K562 (cell line): ENCODE results near the gene RBM20. TPM values are rescaled to one million over a fixed set of nuclear protein-coding genes. Genes with fewer than 3 reads are reported as not detected.

Experiments
- ADNP ChIP-seq: fragments of 200-800 bp; sonication (Bioruptor generic); IDR thresholded peaks from 2 replicates; pipeline ENCODE4 v1.6.1; 2016; ENCODE audit warnings: missing genetic modification characterization, missing compliant biosample characterization
- ATF7 ChIP-seq: fragments of 450-650 bp; IDR thresholded peaks from 2 replicates; pipeline ENCODE4 v1.7.1; 2014; ENCODE audit warnings: mild to moderate bottlenecking, moderate library complexity
- CTCF ChIP-seq, 3 experiments: IDR thresholded peaks in 2 of 3; conservative IDR thresholded peaks in 1 of 3; 2 replicates each; pipeline ENCODE4 v1.5.1; 2011 to 2012; ENCODE audit warnings: low read length in 3 of 3, mild to moderate bottlenecking in 3 of 3, control low read depth in 2 of 3, improper control_type of control experiment in 1 of 3, inconsistent platforms in 1 of 3, low read depth in 1 of 3, mixed read lengths in 1 of 3, moderate library complexity in 1 of 3; ENCODE audit not compliant: insufficient read depth in 2 of 3
- E2F8 ChIP-seq: fragments of 450-650 bp; IDR thresholded peaks from 2 replicates; pipeline ENCODE4 v1.7.1; 2018; ENCODE audit warnings: mild to moderate bottlenecking, low read depth; ENCODE audit not compliant: partially characterized antibody
- HMBOX1 ChIP-seq: sonication (generic); IDR thresholded peaks from 2 replicates; pipeline ENCODE4 v1.6.1; 2016
- HMGXB4 ChIP-seq: sonication (generic); formaldehyde crosslinking; IDR thresholded peaks from 2 replicates; pipeline ENCODE4 v1.8.1; 2023; ENCODE audit warnings: mild to moderate bottlenecking, missing genetic modification reagents
- PKNOX1 ChIP-seq: fragments of 450-650 bp; IDR thresholded peaks from 2 replicates; pipeline ENCODE4 v1.6.1; 2016
- SIX5 ChIP-seq, 2 experiments: IDR thresholded peaks; 2 replicates each; pipeline ENCODE4 v1.6.1; 2011; ENCODE audit warnings: low read length in 2 of 2, borderline replicate concordance in 1 of 2, low read depth in 1 of 2, mild to moderate bottlenecking in 1 of 2, moderate library complexity in 1 of 2; ENCODE audit not compliant: insufficient read depth in 1 of 2
- ZBTB26 ChIP-seq: fragments of 450-650 bp; formaldehyde crosslinking; IDR thresholded peaks from 2 replicates; pipeline ENCODE4 v1.4.0; 2022; ENCODE audit warnings: missing genetic modification characterization
- ZNF551 ChIP-seq: fragments of 250-450 bp; sonication (Bioruptor Pico); IDR thresholded peaks from 2 replicates; pipeline ENCODE4 v1.5.0; 2021; ENCODE audit warnings: mild to moderate bottlenecking, moderate library complexity
- ZNF57 ChIP-seq: fragments of 450-650 bp; formaldehyde crosslinking; IDR thresholded peaks from 2 replicates; pipeline ENCODE4 v1.4.0; 2020; ENCODE audit warnings: mild to moderate bottlenecking, moderate library complexity
- polyA plus RNA-seq, 8 experiments: library from polyadenylated mRNA; depleted of rRNA in 4 of 8; stranded (reverse) in 5 of 8; unstranded in 3 of 8; fragments of >200 nt; fragmentation: Nextera tagmentation in 2 of 8; fragmentation: Illumina TruSeq in 1 of 8; extraction: Ambion mirVana in 2 of 8; extraction: Trizol in 1 of 8; gene quantifications; 2 replicates each; pipeline versions ENCODE4 v1.2.1 to v1.2.3, GENCODE V29; 2011 to 2014; ENCODE audit warnings: inconsistent platforms in 1 of 8, missing spikeins in 1 of 8
- total RNA-seq, 7 experiments: library from RNA; depleted of rRNA in 6 of 7; stranded (reverse); fragments of >200 nt in 6 of 7; fragmentation: Illumina TruSeq in 2 of 7; extraction: Trizol in 2 of 7; gene quantifications; 2 replicates each; pipeline versions ENCODE4 v1.2.1 to v1.2.3, GENCODE V29; 2011 to 2021; ENCODE audit warnings: low replicate concordance in 1 of 7

The RBM20 gene
- total and polyA plus RNA-seq, 9 of the 15 experiments (the other 6 are each of a cell fraction or from before 2014, with no cell fraction given), result 0.63 to 5.7 (median 3.2) TPM

GRCh38 chr10:110806335-110806734 is 162.2 kb downstream of the RBM20 start (continued):
- no peak for TF ChIP-seq HMGXB4
- no peak for TF ChIP-seq HMBOX1
- no peak for TF ChIP-seq E2F8
- TF ChIP-seq ATF7, result no peak
- TF ChIP-seq SIX5 (IDR thresholded peaks at IDR 0.05; ENCODE audit: borderline replicate concordance in 1 of 2, insufficient read depth in 1 of 2, low read depth in 1 of 2, low read length in 2 of 2), result no peak
- no peak for TF ChIP-seq ZBTB26 (CRISPR knock-in tag)
- no peak for TF ChIP-seq ZNF57 (CRISPR knock-in tag)
- TF ChIP-seq CTCF (IDR thresholded peaks at IDR 0.05 in 2 of 3, conservative IDR thresholded peaks at IDR 0.05 in 1 of 3; ENCODE audit: insufficient read depth in 2 of 3, low read depth in 1 of 3, low read length in 3 of 3), result no peak
- no peak for TF ChIP-seq ZNF551 (CRISPR knock-in tag)
- TF ChIP-seq ADNP (tag), result no peak
- no peak for TF ChIP-seq PKNOX1
